HG03039 (cell line): ENCODE data around the gene ABCB1.

Experiments used
- ATAC-seq: cut with Tn5 transposase; IDR thresholded peaks from one replicate; pipeline ENCODE4 v1.9.1; 2021; ENCODE audit warnings: mild to moderate bottlenecking, moderate library complexity; ENCODE audit not compliant: unreplicated experiment

The ABCB1 gene

DNA sequence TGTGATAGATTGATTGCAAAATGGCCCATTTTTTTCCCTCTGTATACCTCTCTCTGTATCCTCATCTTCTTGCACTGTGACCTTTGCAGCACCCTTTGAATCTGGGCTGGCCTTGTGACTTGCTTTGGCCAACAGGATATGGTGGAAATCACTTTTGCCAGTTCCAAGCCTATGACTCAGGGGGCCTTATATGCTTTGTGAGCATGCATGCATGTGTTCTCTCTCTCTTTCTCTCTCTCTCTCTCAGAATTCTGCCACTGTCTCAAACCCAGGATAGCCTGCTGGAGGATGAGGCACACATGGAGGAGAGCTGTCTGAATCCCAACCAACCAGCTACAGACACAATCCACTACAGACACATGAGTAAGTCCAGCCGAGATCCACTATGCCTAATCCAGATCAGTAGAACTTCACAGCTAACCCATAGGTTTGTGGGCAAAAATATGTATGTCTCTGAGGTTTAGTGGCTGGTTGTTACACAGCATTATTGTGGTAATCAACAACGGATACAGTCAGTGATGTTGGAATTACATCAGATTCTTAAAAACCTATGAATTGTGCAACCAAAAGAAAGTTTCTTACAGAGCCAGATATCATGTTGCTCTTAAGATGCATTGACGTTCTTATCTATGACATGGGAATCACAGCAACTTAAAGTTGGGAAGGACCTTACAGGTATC lies 83.4 kb downstream of the ABCB1 start:
- ATAC-seq, result no peak

DNA sequence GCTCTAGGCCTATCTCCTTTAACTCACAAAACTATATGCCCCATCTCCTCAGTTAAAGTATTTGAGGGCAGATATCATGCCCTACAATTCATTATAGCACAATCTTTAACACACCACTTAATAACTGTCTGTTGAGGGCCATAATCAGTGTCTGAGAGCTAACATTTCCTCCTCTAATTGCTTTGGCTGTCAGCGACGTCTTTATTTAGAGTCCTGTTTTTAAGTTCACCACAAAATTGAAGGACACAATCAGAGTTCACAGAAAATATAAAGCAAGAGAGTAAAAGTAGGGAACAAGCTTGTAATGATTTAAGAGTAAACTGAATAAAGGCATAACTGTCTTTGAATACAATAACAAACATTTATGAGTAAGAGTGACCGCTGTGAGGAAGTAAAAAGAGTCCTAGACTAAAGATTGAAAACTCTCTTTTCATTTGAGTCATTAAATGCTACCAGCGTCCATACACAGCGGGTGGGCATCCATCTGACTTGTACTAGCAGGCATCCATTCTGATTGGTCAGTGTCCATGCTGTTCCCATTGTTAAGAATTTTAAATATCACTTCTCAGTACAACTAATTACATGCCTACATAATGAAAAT lies 86.8 kb downstream of the ABCB1 start:
- ATAC-seq, result no peak

DNA sequence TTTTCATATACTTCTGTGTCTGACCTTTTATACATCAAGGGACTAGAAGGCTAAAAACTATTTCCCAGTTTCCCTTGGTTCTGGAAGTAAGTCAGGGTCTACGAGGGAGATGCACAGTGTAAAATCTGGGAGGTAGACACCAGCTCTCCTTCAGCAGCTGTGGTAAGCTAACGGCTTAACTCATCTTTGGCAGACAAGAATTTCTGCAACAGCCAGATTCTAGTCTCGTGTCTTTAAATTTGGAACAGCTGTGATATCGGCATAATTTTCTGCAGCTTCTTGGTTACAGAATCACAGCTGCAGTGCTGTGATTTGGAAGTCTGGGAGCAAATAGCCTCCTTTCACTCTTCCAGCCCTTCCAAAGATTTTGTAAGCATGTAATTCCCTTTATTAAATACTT lies 87.8 kb downstream of the ABCB1 start:
- ATAC-seq, result no peak

DNA sequence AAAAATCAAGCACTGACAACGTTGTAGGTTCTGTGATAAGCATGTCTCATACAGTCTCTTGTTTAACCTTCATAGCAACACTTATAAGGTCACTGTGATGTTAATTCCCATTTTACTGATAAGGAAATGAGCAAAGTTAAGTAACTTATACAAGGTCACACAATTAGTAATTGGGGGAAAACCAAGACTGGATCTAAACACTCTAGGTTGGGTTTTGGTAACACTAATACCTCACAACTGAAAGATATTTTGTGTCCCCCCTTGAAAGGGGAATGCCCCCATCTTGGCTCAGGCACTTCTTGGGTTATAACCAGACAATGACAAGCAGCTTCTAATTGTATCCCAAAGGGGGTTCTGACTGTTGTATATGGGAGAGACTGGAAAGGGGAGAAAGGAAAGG lies 89.2 kb downstream of the ABCB1 start:
- ATAC-seq, result no peak

DNA sequence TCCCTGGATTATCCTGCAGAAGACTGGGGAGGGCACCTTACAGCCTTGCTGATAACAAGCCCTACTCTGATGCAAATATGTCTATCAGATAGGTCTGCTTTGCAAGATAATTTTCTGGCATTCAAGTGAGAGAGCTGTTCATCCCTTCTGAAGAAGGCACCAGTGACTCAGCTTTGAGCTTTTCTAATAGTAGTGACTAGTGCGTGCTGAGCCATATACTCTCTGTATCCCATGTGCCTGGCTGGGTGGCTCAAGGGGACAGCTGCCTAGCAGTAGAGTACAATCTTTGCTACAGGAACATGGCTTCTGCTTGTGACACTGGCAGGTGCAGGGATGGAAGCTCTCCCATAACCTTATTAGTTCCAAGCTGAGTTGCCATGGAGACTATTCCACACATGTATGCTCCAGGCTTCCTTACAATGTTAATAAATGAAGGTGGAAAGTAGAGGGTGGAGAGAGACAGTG lies 90.2 kb downstream of the ABCB1 start:
- ATAC-seq, result no peak

DNA sequence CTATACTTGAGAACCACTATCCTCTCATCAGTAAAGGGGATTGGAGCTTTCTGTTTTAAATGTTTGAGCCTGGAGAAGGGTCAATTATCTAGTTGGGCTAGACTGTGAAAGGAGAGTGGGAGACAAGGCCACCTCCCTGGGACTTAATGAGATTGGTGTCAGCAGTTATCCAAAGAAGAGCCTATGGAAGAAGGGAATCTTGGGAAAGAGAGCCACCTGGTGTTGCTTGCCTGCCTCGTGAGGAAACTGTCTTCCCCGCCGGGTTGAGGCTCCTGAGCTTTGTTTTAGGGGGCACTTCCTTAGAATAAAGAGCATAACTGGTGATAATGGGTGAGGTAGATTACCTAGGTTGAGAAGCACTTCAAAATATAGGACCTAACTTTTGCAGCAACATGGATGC lies 93.2 kb downstream of the ABCB1 start:
- no peak for ATAC-seq

DNA sequence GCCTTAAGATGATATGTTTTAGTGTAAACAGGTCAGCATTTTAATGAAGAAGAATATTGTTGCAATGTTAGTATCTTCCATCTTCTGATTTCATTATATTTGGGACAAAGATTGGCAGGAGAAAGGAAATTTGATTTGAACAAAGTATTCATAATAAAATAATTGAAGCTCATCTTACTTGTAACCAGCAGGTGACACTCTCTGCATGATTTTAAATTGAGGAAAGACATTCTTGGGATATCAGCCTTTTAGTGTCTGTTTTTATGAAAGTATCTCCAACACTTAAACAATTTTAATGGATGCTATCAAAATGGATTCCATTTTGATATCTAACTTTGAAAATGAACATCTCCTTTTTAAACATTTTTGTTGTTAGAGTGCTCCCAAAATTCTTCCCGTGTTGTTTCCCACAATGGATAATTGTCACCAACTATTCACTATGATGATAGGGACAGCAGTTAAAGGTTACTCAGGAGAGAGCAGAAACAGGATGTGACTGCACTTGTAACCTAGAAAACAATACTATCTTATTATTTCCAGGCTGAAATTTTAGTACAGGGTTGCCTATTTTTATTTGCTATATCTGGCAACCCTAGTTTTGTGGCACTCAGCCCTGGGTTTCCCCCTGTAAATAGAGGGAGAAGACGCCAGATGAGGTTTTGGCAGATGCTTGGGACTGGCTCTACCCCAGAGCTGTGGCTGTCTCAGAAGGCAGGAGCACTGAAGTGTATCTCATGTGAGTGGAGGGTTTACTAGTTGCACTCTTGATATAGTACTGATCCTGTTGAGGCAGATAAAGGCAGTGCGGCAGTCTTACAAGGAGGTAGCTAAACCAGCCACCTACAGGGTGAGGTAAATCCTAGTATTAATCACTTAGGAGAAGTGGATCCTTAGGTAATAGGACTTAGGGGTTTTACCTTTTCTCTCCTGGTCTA lies 94.2 kb downstream of the ABCB1 start:
- ATAC-seq, result no peak

DNA sequence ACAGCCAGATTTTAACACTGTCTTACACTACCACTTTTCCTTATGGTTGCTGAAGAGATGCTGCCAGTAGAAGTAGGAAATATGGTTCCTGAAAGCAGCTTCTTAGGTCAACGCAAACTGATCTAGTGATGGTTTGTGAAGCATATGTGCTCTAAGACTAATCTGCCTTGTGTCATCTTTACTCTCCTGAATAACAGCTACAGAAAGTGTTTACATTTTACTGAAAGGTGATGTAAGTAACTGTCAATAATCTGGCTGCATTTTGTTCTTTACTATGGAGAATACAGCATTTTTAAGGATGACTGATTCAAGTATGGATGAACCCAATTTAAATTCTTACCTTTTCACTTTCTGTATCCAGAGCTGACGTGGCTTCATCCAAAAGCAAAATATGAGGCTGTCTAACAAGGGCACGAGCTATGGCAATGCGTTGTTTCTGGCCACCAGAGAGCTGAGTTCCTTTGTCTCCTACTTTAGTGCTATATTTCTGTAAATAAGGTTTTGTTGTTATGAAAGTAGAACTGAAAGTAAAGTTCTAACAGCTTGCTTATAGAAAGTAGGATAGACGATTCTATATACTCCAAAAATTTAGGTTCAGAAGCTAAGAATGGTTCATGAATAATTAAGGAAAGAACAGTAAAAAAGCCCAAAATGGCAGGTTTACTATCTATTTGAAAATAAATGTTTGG lies 95.0 kb downstream of the ABCB1 start:
- no peak for ATAC-seq

DNA sequence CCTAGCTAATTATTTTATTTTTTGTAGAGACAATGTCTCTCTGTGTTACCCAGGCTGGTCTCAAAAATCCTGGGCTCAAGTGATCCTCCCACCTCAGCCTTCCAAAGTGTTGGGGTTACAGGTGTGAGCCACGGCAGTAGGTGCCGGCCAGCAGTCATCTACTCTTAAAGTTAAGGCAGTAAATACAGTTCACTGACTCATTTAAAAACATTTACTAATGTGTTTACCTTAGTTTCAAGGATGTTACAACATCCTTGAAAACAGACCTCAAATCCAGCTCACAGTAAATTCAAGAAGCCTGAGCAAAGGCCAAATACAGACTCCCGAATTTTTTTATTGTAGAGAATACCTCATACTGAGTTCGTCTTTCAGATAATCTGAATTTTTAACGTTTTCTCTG lies 95.6 kb downstream of the ABCB1 start:
- no peak for ATAC-seq

DNA sequence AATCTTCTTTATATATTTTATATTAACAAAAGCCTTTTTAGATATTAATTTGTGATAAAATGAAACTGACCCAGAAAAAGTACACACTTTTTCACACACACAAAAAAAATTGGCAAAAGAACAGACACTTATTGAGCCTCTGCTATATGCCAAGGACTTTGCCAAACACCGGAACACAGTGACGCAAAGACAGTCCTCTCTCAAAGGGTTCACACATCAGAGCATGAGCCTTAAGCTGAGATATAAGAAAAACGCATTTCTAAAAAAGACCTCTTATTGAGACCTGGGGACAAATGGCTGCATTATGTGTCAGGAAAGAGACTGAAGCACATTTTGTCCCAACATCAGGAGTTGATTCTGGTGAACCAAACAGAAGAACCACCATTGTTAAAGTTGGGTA lies 101.2 kb downstream of the ABCB1 start:
- ATAC-seq, result no peak

DNA sequence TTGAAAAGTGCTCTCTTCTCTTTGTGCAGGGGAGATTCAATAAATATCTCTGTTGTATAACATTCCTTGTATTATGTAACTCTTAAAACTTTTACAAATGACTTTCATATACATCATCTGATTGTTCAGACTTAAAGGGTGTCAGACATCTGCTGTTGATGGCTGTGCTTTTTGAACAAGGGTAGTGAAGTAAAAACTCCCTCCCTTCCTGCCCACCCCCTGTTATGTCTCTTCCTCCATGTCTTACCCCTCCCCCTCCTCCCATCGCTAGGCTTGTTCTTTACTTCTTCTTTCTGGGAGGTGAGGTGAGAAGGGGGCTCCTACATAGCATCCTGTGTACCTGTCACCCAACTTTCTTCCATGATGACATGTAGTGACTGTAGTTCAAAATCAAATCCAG lies 101.8 kb downstream of the ABCB1 start:
- no peak for ATAC-seq

DNA sequence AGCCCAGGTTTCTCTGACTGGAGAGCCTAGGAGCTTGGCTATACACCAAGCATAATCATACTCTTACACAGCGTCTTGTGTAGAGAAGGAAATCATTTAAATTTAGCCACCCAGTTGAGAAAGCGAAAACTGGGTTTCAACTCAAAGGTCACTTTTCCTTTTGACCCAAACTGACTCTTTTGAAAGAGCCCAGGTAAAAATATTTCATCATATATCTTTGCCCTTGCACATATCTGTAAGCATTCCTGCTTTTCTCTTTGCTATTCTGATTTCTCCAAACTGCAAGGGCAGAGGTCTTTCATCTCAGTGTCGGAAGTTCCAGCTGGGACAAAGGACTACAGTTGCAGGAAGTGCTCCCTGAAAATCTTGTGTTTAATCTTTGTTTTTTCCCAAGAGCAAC lies 103.2 kb downstream of the ABCB1 start:
- ATAC-seq, result no peak

DNA sequence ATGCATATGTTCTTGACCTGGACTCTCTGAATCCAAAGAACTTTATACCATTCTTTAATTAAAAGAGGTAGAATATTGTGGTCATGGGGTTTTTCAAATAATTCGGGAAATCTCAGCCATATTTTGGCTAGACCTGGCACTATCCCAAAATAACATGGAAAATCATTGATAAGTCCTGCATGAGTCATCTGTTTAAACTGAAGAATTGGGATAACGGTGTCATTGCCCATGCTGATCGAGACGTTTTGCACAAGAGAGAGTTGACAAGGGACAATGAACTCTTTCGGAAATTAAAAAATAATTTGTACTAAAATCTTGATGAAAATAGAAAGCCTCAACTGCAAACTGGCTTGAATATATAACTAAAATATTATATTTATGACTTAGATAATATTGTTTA lies 105.3 kb downstream of the ABCB1 start:
- ATAC-seq, result no peak

DNA sequence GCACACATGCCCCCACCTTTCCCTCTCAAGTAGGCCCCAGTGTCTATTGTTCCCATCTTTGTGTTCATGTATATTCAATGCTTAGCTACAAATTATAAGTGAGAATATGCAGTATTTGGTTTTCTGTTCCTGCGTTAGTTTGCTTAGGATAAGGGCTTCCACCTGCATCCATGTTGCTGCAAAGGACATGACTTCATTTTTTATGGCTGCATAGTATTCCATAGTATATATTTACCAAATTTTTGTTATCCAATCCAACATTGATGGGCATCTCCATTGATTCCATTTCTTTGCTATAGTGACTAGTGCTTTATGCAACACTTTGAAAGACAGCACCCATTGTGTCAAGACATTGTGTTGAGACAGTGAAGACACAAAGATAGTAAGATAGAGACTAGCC lies 106.2 kb downstream of the ABCB1 start:
- ATAC-seq, result no peak

DNA sequence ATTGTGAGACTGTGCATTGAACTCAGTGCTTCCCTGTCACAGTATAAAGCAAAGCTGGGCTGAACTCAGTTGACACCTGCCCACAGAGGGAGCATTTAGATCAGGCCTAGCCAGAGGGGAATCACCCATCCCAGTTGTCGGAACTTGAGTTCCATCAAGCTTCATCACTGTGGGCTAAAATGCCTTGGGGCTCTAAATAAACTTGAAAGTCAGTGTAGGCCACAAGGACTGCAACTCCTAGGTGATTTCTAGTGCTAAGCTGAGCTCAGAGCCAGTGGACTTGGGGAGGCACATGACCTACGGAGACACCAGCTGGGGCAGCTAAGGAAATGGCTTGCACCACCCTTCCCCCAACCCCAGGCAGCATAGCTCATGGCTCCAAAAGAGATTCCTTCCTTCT lies 117.6 kb downstream of the ABCB1 start:
- ATAC-seq, result no peak

DNA sequence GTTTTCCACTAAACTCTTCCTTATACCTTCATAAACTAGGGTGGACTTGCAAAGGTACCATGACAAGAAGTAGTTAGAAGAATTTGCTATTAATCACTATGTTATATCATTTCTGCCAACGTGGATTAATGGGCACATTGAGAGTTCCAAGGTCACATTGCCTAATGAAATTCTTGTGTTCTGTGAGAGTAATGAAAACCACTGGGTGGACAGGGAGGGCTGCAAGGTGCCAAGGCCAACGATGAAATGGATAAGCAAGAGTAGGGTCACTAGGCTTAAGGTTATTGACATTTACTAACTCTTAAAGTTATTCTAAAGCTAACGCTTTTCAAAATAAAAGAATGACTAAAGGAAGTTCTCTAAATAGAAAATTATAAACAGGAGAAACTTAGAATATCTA lies 118.6 kb downstream of the ABCB1 start:
- no peak for ATAC-seq

DNA sequence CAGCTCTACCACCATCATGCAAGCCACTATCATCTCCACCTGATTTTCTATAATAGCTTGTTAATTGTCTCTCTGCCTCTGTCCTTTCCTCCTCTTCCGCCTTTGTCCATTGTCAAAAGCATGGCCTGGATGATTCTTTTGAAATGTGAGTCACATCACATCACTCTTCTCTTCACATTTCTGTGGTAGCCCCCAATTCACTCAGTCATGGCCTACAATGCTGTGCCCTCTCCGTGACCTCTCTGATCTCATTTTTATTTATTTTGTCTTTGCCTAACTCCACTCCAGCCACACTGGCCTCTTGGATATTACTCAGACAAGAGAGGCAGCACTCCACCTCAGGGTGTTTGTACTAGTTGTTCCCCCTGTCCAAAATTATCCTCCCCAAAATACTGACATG lies 120.3 kb downstream of the ABCB1 start:
- no peak for ATAC-seq

DNA sequence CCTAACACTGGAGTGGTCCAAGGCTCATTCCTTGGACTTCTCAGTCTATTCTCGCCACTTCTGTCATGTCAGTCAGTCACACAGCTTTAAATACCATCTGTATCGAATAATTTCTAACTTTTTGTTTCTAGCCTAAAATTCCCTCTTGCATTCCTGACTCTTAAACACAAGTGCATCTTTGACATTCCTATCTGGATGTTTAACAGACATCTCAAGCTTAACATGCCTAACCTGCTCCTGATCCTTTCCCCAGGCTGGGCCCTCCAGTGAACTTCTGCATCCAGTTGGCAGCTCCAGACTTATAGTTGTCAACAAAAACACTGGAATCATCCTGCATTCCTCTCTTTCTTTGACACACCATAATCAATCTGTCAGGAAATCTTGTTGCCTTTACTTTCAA lies 120.7 kb downstream of the ABCB1 start:
- ATAC-seq, result no peak

DNA sequence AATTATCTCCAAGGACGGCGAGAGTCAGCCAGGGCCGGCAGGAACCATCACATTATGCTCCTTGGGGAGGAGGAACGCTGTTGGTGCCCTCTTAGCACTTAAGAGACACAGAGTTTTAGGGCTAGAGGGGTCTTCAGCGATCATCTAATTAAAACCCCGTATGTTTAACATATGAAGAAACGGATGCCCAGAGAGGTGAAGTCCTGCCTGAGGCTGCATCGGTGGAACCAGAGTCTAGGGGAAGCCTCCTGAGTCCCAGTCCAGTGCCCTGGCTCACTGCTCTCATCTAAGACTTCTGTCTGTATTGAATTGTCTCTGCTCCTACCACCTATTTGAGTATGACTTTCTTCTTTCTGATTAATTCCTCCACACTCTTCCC lies 124.5 kb downstream of the ABCB1 start:
- ATAC-seq, result no peak

DNA sequence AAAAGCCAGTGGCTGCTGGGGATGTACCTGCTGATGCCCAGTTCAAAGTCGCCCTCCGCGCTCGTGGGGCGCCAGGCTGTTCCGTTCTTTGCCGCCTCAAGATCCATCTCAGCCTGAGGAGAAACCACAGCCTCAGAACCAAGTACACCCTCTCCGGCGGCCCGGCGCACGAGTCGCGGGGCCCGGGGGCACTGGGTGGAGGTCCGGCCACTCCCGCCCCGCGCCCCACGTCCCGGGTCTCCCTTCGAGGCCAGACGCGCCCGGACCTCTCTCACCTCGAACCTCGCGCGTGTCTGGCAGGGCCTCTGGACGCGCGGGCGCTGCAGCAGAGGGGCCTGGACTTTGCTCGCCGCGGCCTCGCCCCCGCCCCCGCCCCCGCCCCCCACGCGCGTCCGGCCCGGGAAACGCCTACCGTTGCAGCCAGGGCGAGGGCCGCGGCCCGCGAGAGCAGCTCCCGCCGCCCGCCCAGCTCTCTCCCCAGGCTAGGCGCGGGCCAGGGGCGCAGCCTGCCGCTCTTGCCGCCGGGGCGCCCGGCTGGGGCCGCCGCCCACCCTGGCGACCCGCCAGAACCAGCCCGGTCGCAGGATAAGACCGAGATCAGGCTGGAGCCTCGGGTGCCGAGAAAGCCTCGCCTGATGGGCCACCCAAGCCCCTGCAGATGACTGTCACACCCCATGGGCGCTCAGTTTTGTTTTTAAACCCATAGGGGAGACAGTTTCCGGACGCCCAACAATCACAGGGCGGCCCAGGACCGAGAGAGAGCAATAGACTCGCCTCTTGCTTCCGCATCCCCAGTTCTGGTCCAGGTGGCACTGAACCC lies 125.1 kb downstream of the ABCB1 start, which contains the start of gene ABCB4:
Gene ABCB4 (minus strand): TSS at position 322 of the 820 bp plus-strand sequence. CDS start 215 bp downstream, at position 107.
- no peak for ATAC-seq
